ENCODE results near the gene INHBB.

DNA sequence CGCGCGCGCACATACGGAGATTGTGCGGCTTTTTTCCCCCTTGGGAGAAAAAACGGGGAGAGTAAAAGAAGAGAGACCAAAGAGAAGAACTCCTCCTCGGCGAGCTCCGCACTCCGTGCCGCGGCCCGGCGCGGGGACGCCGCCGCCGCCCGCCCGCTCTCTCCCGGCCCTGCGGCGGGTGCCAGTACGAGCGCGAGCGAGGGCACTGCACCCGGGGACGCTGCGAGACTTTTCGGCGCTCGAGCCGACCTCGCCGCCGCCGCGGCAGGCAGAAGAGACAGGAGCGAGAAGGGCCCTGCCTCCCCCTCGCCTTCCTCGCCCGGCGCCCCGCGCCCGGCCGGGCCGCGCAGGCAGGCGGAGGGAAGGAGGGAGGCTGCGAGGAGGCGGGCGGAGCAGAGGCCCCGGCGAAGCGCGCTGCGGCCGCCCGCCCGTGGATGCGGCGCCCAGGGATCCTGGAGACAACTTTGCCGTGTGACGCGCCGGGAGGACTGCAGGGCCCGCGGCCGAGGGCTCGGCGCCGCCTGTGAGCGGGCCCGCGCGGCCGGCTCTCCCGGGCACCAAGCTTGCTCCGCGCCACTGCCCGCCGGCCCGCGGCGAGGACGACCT, 857 bp upstream of the INHBB start:
- TF ChIP-seq SP1 (IDR thresholded peaks at IDR 0.05), result no peak
- TF ChIP-seq HDGF (IDR thresholded peaks at IDR 0.05; ENCODE audit: borderline replicate concordance), result no peak
- no peak for TF ChIP-seq FOXK2 (IDR thresholded peaks at IDR 0.05)
- TF ChIP-seq SUZ12 (IDR thresholded peaks at IDR 0.05), result no peak
